GM23338 (cell line): Measurements from ENCODE around the gene PDCD10. TPM values are rescaled to one million over a fixed set of nuclear protein-coding genes. Genes with fewer than 3 reads are reported as not detected.
A peak's percentile ranks its signal among the peaks of the same experiment; 100 is the strongest.

Experiments used
- ATAC-seq: fragments of 200-7000 bp; cut with Tn5 transposase; 3 replicates; pipeline ENCODE4 v1.9.1; 2020
- DNase-seq: peaks from one replicate; pipeline ENCODE4 v3.0.0-alpha.2; 2015; ENCODE audit warnings: low spot score
- H2AFZ ChIP-seq: fragments of 200-600 bp; sonication (generic); 2 replicates; pipeline ENCODE4 v1.8.0; 2016; ENCODE audit warnings: antibody characterized with exemption, mild to moderate bottlenecking, moderate library complexity
- H3F3A ChIP-seq: fragments of 200-600 bp; sonication (generic); replicated peaks from 2 replicates; pipeline ENCODE4 v1.8.0; 2017; ENCODE audit warnings: antibody characterized with exemption, mixed run types, low read depth
- H3K27ac ChIP-seq: fragments of 200-600 bp; sonication (generic); 2 replicates; pipeline ENCODE4 v1.6.1; 2016; ENCODE audit warnings: low read depth
- H3K27me3 ChIP-seq: fragments of 200-600 bp; sonication (generic); 2 replicates; pipeline ENCODE4 v1.8.0; 2016; ENCODE audit warnings: mild to moderate bottlenecking, mixed run types, moderate library complexity; ENCODE audit not compliant: insufficient read depth
- H3K36me3 ChIP-seq: fragments of 200-600 bp; sonication (generic); 2 replicates; pipeline ENCODE4 v1.8.0; 2016; ENCODE audit warnings: mild to moderate bottlenecking; ENCODE audit not compliant: insufficient read depth
- H3K4me1 ChIP-seq: fragments of 200-600 bp; sonication (generic); 2 replicates; pipeline ENCODE4 v1.8.0; 2016; ENCODE audit warnings: mild to moderate bottlenecking, moderate library complexity; ENCODE audit not compliant: insufficient read depth
- H3K4me2 ChIP-seq: fragments of 200-600 bp; sonication (generic); 2 replicates; pipeline ENCODE4 v1.7.1; 2017; ENCODE audit warnings: mixed run types
- H3K4me3 ChIP-seq: fragments of 200-600 bp; sonication (generic); 2 replicates; pipeline ENCODE4 v1.6.1; 2016; ENCODE audit warnings: mixed run types
- H3K79me2 ChIP-seq: fragments of 200-600 bp; sonication (generic); replicated peaks from 2 replicates; pipeline ENCODE4 v1.8.0; 2017; ENCODE audit warnings: mild to moderate bottlenecking; ENCODE audit not compliant: insufficient read depth
- H3K9me2 ChIP-seq: fragments of 200-600 bp; sonication (generic); 2 replicates; pipeline ENCODE4 v1.8.0; 2017; ENCODE audit not compliant: insufficient read depth
- H4K20me1 ChIP-seq: fragments of 200-600 bp; sonication (generic); replicated peaks from 2 replicates; pipeline ENCODE4 v1.8.0; 2017; ENCODE audit warnings: mild to moderate bottlenecking; ENCODE audit not compliant: insufficient read depth
- H3K27ac Mint-ChIP-seq: 2 replicates; pipeline ENCODE4 v1.8.0; 2020; ENCODE audit warnings: inconsistent platforms, mild to moderate bottlenecking, moderate library complexity, mixed read lengths
- H3K27me3 Mint-ChIP-seq: 3 replicates; pipeline ENCODE4 v1.8.0; 2022; ENCODE audit warnings: low read depth, mild to moderate bottlenecking, moderate library complexity, mixed read lengths, inconsistent platforms; ENCODE audit not compliant: insufficient read depth, poor library complexity
- H3K36me3 Mint-ChIP-seq: 3 replicates; pipeline ENCODE4 v1.8.0; 2021; ENCODE audit warnings: low read depth, mild to moderate bottlenecking, inconsistent platforms, moderate library complexity, mixed read lengths
- H3K4me1 Mint-ChIP-seq: 3 replicates; pipeline ENCODE4 v1.8.0; 2020; ENCODE audit warnings: mild to moderate bottlenecking, inconsistent platforms, mixed read lengths
- H3K4me3 Mint-ChIP-seq: 3 replicates; pipeline ENCODE4 v1.8.0; 2021; ENCODE audit warnings: moderate library complexity, mild to moderate bottlenecking, inconsistent platforms, mixed read lengths
- H3K9me3 Mint-ChIP-seq: 3 replicates; pipeline ENCODE4 v1.8.0; 2020; ENCODE audit warnings: moderate library complexity, mild to moderate bottlenecking, inconsistent platforms, mixed read lengths
- CREB1 ChIP-seq: fragments of 250-450 bp; sonication (Bioruptor Pico); IDR thresholded peaks from 2 replicates; pipeline ENCODE4 v1.5.0; 2020; ENCODE audit warnings: low read depth, mild to moderate bottlenecking, moderate library complexity
- EZH2 ChIP-seq: fragments of 200-600 bp; sonication (generic); IDR thresholded peaks from one replicate; pipeline ENCODE4 v1.8.0; 2017; ENCODE audit warnings: antibody characterized with exemption, mild to moderate bottlenecking, low read depth; ENCODE audit not compliant: unreplicated experiment
- EZH2phosphoT487 ChIP-seq: fragments of 200-600 bp; sonication (generic); IDR thresholded peaks from one replicate; pipeline ENCODE4 v1.8.1; 2018; ENCODE audit warnings: antibody characterized with exemption; ENCODE audit not compliant: unreplicated experiment
- NANOG ChIP-seq: IDR thresholded peaks from 2 replicates; pipeline ENCODE4 v1.6.1; 2016; ENCODE audit warnings: antibody characterized with exemption, borderline replicate concordance
- POLR2AphosphoS5 ChIP-seq: IDR thresholded peaks from 2 replicates; pipeline ENCODE4 v1.6.1; 2016; ENCODE audit warnings: antibody characterized with exemption, low read depth
- STAT1 ChIP-seq: IDR thresholded peaks from one replicate; pipeline ENCODE4 v1.6.1; 2016; ENCODE audit warnings: antibody characterized with exemption; ENCODE audit not compliant: unreplicated experiment
- ZNF114 ChIP-seq: fragments of 250-450 bp; sonication (Bioruptor Pico); IDR thresholded peaks from 2 replicates; pipeline ENCODE4 v1.5.0; 2020; ENCODE audit warnings: mild to moderate bottlenecking, moderate library complexity
- polyA plus RNA-seq: library from polyadenylated mRNA; unstranded; fragments of >200 nt; fragmentation: Nextera tagmentation; extraction: Ambion mirVana; gene quantifications from 2 replicates; pipeline ENCODE4 v1.2.1, GENCODE V29; 2016
- total RNA-seq: library from RNA; depleted of rRNA; stranded (reverse); fragments of >200 nt; shearing (Covaris generic); gene quantifications from 2 replicates; pipeline ENCODE4 v1.2.3, GENCODE V29; 2014
- TF ChIP-seq, protein P1 (sequence below), 2 experiments: fragments of 200-600 bp in 1 of 2; sonication (generic) in 1 of 2; conservative IDR thresholded peaks; 2 replicates each; pipeline versions ENCODE4 v1.5.1 to v1.6.1; 2016 to 2017; ENCODE audit warnings: antibody characterized with exemption in 2 of 2, low read depth in 2 of 2, mild to moderate bottlenecking in 2 of 2, moderate library complexity in 1 of 2

The PDCD10 gene
- total and polyA plus RNA-seq, 2 experiments from 2014 or later = 95.2 to 125 TPM

GRCh38 chr3:167783781-167784180 lies 49.1 kb upstream of the PDCD10 start:
- no peak for ATAC-seq

DNA sequence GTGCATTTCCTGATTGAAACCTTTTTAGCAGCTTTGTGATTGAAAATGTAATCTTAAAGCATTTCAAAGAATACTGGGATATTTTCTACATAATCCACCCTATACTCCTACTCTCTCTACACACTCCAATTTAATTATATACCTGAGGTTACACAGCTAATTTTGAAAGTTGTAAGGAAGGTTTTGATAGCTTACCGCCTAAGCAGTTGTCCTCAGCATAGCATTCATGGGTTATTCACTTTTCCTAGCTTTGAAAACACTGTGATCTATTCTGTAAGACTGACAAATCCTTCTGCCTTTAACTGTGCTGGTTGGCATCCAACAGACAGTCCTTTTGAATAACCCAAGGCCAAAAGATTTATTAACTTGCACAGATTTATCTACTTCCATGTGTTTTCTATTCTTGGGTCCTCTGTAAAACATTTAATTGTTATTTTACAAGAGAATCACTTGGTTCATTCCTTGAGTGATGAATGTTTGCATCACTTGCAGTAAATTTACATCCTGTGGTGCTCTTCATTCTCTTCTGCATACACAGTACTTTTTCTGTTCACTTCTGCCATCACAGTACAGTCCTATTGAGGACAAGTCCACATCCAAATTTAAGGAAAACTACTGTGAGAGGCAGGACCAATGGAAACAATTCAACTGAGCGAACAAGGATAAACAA lies 45.7 kb upstream of the PDCD10 start:
- Histone ChIP-seq H3F3A (no peaks in the 10 kb centered on the region), H2AFZ (no peak overlapping the region), H3K9me2 (0 out of 2 replicates have a peak, but pooled peaks cover 9% of the 10 kb centered on the region), H3K36me3 (no peaks in the 10 kb centered on the region), H3K27me3 (no peaks in the 10 kb centered on the region), H3K27ac (no peak overlapping the region), H3K4me1 (peaks cover 18% of the 10 kb centered on the region), H3K79me2 (no peaks in the 10 kb centered on the region), H3K4me3 (no peak overlapping the region), H4K20me1 (no peaks in the 10 kb centered on the region), H3K4me2 (peak overlapping the region; percentile 58; the same call in 1 of the 2 replicates)
- peaks cover 5% of the 10 kb centered on the region; the same call in 1 of the 3 replicates for H3K9me3 Mint-ChIP-seq
- peaks cover 13% of the 10 kb centered on the region for H3K4me1 Mint-ChIP-seq
- TF ChIP-seq STAT1 = no peak
- ATAC-seq (no peak), DNase-seq (no peak)
- no peak overlapping the region for H3K27ac Mint-ChIP-seq
- no peak overlapping the region for H3K4me3 Mint-ChIP-seq
- peaks cover 3% of the 10 kb centered on the region; the same call in 1 of the 3 replicates for H3K36me3 Mint-ChIP-seq
- H3K27me3 Mint-ChIP-seq = no peaks in the 10 kb centered on the region

More at GRCh38 chr3:167783781-167784180, 49.1 kb upstream of the PDCD10 start:
- H3F3A ChIP-seq = no peaks in the 10 kb centered on the region
- DNase-seq = no peak
- H3K4me1 ChIP-seq = peaks cover 18% of the 10 kb centered on the region
- H3K27ac ChIP-seq = no peak overlapping the region
- no peak for TF ChIP-seq ZNF114
- no peak for TF ChIP-seq CREB1 (CRISPR knock-in tag)
- no peak for TF ChIP-seq STAT1
- TF ChIP-seq POLR2AphosphoS5 = no peak
- no peak for TF ChIP-seq EZH2
- no peak for TF ChIP-seq NANOG
- 0 out of 2 replicates have a peak, but pooled peaks cover 9% of the 10 kb centered on the region for H3K9me2 ChIP-seq
- no peaks in the 10 kb centered on the region for H3K27me3 ChIP-seq
- no peaks in the 10 kb centered on the region for H3K79me2 ChIP-seq
- H3K4me2 ChIP-seq = no peak overlapping the region
- Mint-ChIP-seq H3K27ac (no peak overlapping the region), H3K4me1 (peaks cover 13% of the 10 kb centered on the region), H3K9me3 (no peaks in the 10 kb centered on the region), H3K4me3 (no peak overlapping the region), H3K27me3 (no peaks in the 10 kb centered on the region), H3K36me3 (no peaks in the 10 kb centered on the region)
- H3K36me3 ChIP-seq = no peaks in the 10 kb centered on the region
- H3K4me3 ChIP-seq = no peak overlapping the region
- no peak overlapping the region for H2AFZ ChIP-seq
- H4K20me1 ChIP-seq = no peaks in the 10 kb centered on the region

DNA sequence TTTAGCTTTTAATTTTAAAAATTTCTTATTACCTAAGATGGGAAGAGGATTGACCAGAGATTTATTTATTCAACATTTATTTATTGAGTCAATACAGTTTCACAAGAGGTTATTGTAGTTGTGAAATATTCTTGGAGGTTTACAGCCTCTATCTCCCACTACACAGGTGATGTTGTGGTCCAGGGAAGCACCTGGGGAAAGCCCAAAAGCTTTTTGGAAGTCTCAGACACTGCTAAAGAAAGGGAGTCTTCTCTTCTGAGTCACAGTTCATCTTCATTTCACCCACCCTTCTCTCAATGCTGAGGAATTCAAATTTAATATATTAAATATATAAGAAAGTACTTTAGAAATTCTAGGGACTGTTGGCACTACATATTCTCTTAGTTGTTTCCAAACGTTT lies 42.7 kb upstream of the PDCD10 start:
- H3K9me2 ChIP-seq = no peaks in the 10 kb centered on the region
- DNase-seq = no peak
- Mint-ChIP-seq H3K27me3 (no peaks in the 10 kb centered on the region), H3K36me3 (peaks cover 3% of the 10 kb centered on the region; the same call in 1 of the 3 replicates), H3K9me3 (peaks cover 5% of the 10 kb centered on the region; the same call in 1 of the 3 replicates), H3K4me3 (no peak overlapping the region), H3K4me1 (peaks cover 13% of the 10 kb centered on the region), H3K27ac (no peak overlapping the region)
- H4K20me1 ChIP-seq = no peaks in the 10 kb centered on the region
- no peaks in the 10 kb centered on the region for H3K79me2 ChIP-seq
- H3K27ac ChIP-seq = no peak overlapping the region
- H3K27me3 ChIP-seq = no peaks in the 10 kb centered on the region
- H2AFZ ChIP-seq = no peak overlapping the region
- peaks cover 18% of the 10 kb centered on the region for H3K4me1 ChIP-seq
- H3F3A ChIP-seq = no peaks in the 10 kb centered on the region
- TF ChIP-seq, protein P1, sequence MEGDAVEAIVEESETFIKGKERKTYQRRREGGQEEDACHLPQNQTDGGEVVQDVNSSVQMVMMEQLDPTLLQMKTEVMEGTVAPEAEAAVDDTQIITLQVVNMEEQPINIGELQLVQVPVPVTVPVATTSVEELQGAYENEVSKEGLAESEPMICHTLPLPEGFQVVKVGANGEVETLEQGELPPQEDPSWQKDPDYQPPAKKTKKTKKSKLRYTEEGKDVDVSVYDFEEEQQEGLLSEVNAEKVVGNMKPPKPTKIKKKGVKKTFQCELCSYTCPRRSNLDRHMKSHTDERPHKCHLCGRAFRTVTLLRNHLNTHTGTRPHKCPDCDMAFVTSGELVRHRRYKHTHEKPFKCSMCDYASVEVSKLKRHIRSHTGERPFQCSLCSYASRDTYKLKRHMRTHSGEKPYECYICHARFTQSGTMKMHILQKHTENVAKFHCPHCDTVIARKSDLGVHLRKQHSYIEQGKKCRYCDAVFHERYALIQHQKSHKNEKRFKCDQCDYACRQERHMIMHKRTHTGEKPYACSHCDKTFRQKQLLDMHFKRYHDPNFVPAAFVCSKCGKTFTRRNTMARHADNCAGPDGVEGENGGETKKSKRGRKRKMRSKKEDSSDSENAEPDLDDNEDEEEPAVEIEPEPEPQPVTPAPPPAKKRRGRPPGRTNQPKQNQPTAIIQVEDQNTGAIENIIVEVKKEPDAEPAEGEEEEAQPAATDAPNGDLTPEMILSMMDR (conservative IDR thresholded peaks at IDR 0.05; ENCODE audit: low read depth in 2 of 2) = no peak
- no peak for TF ChIP-seq STAT1
- TF ChIP-seq EZH2phosphoT487 = no peak
- ATAC-seq = no peak
- no peak overlapping the region for H3K4me2 ChIP-seq
- no peak overlapping the region for H3K4me3 ChIP-seq
- H3K36me3 ChIP-seq = no peaks in the 10 kb centered on the region
